ENCODE results near the gene ME3.

- TF ChIP-seq CTCF (IDR thresholded peaks at IDR 0.05), result no peak
- TF ChIP-seq EZH2 (IDR thresholded peaks at IDR 0.05; ENCODE audit: borderline replicate concordance, insufficient read depth, low read depth, low read length, poor library complexity, severe bottlenecking), result no peak
These were observed 21.1 kb upstream of the ME3 start for GRCh38 chr11:86693518-86693917.
